Karpas-422 (cell line): Measurements from ENCODE around the gene BMPR2. TPM values are rescaled to one million over a fixed set of nuclear protein-coding genes. Genes with fewer than 3 reads are reported as not detected.
"Not testable (repeated sequence)": the region's sequence is repeated elsewhere in the genome, so short reads cannot be mapped to it uniquely, and the experiment has no call there.

ENCODE experiments used
- DNase-seq: peaks from one replicate; pipeline ENCODE4 v3.0.0-alpha.2; 2015
- H2AFZ ChIP-seq: fragments of 200-600 bp; sonication (generic); 2 replicates; pipeline ENCODE4 v1.6.1; 2014; ENCODE audit warnings: antibody characterized with exemption, low read length, mixed read lengths
- H3K27ac ChIP-seq: fragments of 200-600 bp; sonication (generic); 2 replicates; pipeline ENCODE4 v1.5.1; 2014; ENCODE audit warnings: mild to moderate bottlenecking, low read length, moderate library complexity
- H3K27me3 ChIP-seq: fragments of 200-600 bp; sonication (generic); 2 replicates; pipeline ENCODE4 v1.6.1; 2014; ENCODE audit warnings: low read length, mixed read lengths
- H3K36me3 ChIP-seq: fragments of 200-600 bp; sonication (generic); 2 replicates; pipeline ENCODE4 v1.6.1; 2014; ENCODE audit warnings: low read length, mixed read lengths; ENCODE audit not compliant: insufficient read depth
- H3K4me1 ChIP-seq: fragments of 200-600 bp; sonication (generic); 2 replicates; pipeline ENCODE4 v1.6.1; 2014; ENCODE audit warnings: mild to moderate bottlenecking, low read length, mixed read lengths
- H3K4me2 ChIP-seq: fragments of 200-600 bp; sonication (generic); 2 replicates; pipeline ENCODE4 v1.6.1; 2014; ENCODE audit warnings: low read length, low read depth, mild to moderate bottlenecking; ENCODE audit not compliant: poor library complexity, severe bottlenecking
- H3K4me3 ChIP-seq: fragments of 200-600 bp; sonication (generic); 2 replicates; pipeline ENCODE4 v1.5.1; 2014; ENCODE audit warnings: mild to moderate bottlenecking, antibody characterized with exemption, low read length, mixed read lengths
- H3K79me2 ChIP-seq: fragments of 200-600 bp; sonication (generic); 2 replicates; pipeline ENCODE4 v1.6.1; 2014; ENCODE audit warnings: mild to moderate bottlenecking, low read length, mixed read lengths
- H3K9ac ChIP-seq: fragments of 200-600 bp; sonication (generic); 2 replicates; pipeline ENCODE4 v1.6.0; 2014; ENCODE audit warnings: low read length
- H3K9me2 ChIP-seq: fragments of 200-600 bp; sonication (generic), shearing (Covaris generic); replicated peaks from 2 replicates; pipeline ENCODE4 v1.6.0; 2014; ENCODE audit warnings: mild to moderate bottlenecking, low read length, moderate library complexity; ENCODE audit not compliant: insufficient read depth
- H3K9me3 ChIP-seq: fragments of 300-700, 200-600 bp; sonication (generic); 2 replicates; pipeline ENCODE4 v1.6.1; 2014; ENCODE audit warnings: low read length, mixed read lengths
- H4K20me1 ChIP-seq: fragments of 200-600 bp; sonication (generic); 2 replicates; pipeline ENCODE4 v1.6.1; 2014; ENCODE audit warnings: mild to moderate bottlenecking, antibody characterized with exemption, low read length, low read depth; ENCODE audit not compliant: insufficient read depth
- total RNA-seq: library from RNA; depleted of rRNA; stranded (reverse); fragments of >200 nt; shearing (Covaris generic); gene quantifications from 2 replicates; pipeline ENCODE4 v1.2.3, GENCODE V29; 2014; ENCODE audit warnings: low replicate concordance

BMPR2 gene
- total RNA-seq, 1 experiment from 2014 or later, result 4.0 TPM

DNA sequence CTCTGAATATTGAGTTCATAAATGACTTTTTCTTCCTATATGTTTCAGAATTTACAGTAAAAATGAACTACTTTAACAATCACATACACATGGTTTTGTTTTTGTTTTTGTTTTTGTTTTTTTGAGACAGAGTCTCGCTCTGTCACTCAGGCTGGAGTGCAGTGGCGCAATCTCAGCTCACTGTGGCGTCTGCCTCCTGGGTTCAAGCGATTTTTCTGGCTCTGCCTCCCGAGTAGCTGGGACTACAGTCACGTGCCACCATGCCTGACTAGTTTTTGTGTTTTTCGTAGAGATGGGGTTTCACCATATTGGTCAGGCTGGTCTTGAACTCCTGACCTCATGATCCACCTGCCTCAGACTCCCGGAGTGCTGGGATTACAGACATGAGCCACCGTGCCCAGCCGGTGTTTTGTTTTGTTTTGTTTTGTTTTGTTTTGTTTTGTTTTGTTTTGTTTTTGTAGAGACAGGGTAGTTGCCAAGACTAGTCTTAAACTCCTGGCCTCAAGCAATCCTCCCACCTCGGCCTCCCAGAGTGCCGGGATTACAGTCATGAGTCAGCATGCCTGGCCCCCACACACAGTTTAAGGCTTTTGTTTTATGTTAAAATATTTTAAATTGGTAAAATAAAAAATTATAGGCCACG, 170.5 kb downstream of the BMPR2 start:
- H4K20me1 ChIP-seq, H3K4me1 ChIP-seq, DNase-seq, H3K9me3 ChIP-seq, H3K27me3 ChIP-seq, H3K79me2 ChIP-seq, H3K4me3 ChIP-seq, H3K4me2 ChIP-seq, H3K9ac ChIP-seq, H2AFZ ChIP-seq, H3K36me3 ChIP-seq, H3K9me2 ChIP-seq, H3K27ac ChIP-seq: not testable (repeated sequence)

- Histone ChIP-seq H3K9me3 (no peaks in the 10 kb centered on the region), H3K27me3 (no peaks in the 10 kb centered on the region)
Measured at GRCh38 chr2:202548240-202548639, 172.1 kb downstream of the BMPR2 start.

DNA sequence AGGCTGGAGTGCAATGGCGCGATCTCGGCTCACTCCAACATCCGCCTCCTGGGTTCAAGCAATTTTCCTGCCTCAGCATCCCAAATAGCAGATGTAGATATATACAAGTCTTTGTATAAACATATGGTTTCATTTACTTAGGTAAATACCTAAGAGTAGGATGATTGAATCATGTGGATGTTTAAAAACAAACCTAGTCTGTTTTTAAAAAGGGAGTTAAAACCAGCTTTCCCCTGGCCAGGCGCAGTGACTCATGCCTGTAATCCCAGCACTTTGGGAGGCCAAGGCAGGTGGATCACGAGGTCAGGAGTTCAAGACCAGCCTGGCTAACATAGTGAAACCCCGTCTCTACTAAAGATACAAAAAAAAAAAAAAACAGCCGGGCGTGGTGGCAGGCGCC, 174.9 kb downstream of the BMPR2 start:
- not testable (repeated sequence) for DNase-seq, H3K9ac ChIP-seq, H3K4me3 ChIP-seq, H3K79me2 ChIP-seq, H3K27ac ChIP-seq, H3K9me2 ChIP-seq, H2AFZ ChIP-seq, H3K36me3 ChIP-seq, H4K20me1 ChIP-seq, H3K4me2 ChIP-seq, H3K27me3 ChIP-seq, H3K9me3 ChIP-seq, H3K4me1 ChIP-seq

More at GRCh38 chr2:202548240-202548639, 172.1 kb downstream of the BMPR2 start:
- no peaks in the 10 kb centered on the region for H3K36me3 ChIP-seq
- DNase-seq, result no peak
- H3K79me2 ChIP-seq, result no peaks in the 10 kb centered on the region
- H3K9ac ChIP-seq, result no peak overlapping the region
- no peak overlapping the region for H3K4me2 ChIP-seq
- H2AFZ ChIP-seq, result no peak overlapping the region
- H3K9me2 ChIP-seq, result no peaks in the 10 kb centered on the region
- no peaks in the 10 kb centered on the region for H4K20me1 ChIP-seq
- H3K27ac ChIP-seq, result no peak overlapping the region
- H3K4me3 ChIP-seq, result no peak overlapping the region
- H3K4me1 ChIP-seq, result no peaks in the 10 kb centered on the region

DNA sequence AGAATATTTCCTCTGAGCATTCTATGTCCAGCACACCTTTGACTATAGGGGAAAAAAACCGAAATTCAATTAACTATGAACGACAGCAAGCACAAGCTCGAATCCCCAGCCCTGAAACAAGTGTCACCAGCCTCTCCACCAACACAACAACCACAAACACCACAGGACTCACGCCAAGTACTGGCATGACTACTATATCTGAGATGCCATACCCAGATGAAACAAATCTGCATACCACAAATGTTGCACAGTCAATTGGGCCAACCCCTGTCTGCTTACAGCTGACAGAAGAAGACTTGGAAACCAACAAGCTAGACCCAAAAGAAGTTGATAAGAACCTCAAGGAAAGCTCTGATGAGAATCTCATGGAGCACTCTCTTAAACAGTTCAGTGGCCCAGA, 179.2 kb downstream of the BMPR2 start:
- no peaks in the 10 kb centered on the region for H3K27me3 ChIP-seq
- H3K36me3 ChIP-seq, result no peaks in the 10 kb centered on the region
- H3K4me1 ChIP-seq, result no peaks in the 10 kb centered on the region
- no peaks in the 10 kb centered on the region for H4K20me1 ChIP-seq
- H3K4me2 ChIP-seq, result no peak overlapping the region
- no peaks in the 10 kb centered on the region for H3K9me2 ChIP-seq
- H3K4me3 ChIP-seq, result no peak overlapping the region
- H3K79me2 ChIP-seq, result no peaks in the 10 kb centered on the region
- no peak for DNase-seq
- no peaks in the 10 kb centered on the region for H3K9me3 ChIP-seq
- H2AFZ ChIP-seq, result no peak overlapping the region
- no peak overlapping the region for H3K9ac ChIP-seq
- H3K27ac ChIP-seq, result no peak overlapping the region

DNA sequence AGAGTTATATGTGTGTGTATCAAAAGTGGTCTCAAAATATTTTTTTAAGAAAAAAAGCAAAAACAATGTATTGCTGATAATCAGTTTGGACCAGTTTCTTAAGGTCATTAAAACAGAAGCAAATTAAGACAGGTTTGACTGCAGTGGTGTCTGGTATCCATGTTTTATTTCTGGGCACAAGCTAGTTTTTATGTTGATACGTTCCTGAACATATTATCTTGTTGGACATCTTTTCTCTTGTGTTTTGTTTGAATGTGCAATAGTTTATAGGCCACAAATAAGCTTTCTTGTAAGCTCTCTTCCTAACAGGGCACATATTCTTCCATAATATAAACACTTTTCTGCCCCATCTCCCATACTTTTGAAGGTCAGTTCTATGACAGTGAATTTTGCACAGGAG, 184.1 kb downstream of the BMPR2 start:
- no peak for DNase-seq
- H3K27ac ChIP-seq, result no peak overlapping the region
- no peak overlapping the region for H3K4me2 ChIP-seq
- no peaks in the 10 kb centered on the region for H3K9me2 ChIP-seq
- H3K36me3 ChIP-seq, result no peaks in the 10 kb centered on the region
- no peaks in the 10 kb centered on the region for H3K9me3 ChIP-seq
- no peaks in the 10 kb centered on the region for H4K20me1 ChIP-seq
- H3K79me2 ChIP-seq, result no peaks in the 10 kb centered on the region
- H3K9ac ChIP-seq, result no peak overlapping the region
- H3K4me3 ChIP-seq, result no peak overlapping the region
- no peaks in the 10 kb centered on the region for H3K27me3 ChIP-seq
- H3K4me1 ChIP-seq, result no peaks in the 10 kb centered on the region
- H2AFZ ChIP-seq, result no peak overlapping the region

DNA sequence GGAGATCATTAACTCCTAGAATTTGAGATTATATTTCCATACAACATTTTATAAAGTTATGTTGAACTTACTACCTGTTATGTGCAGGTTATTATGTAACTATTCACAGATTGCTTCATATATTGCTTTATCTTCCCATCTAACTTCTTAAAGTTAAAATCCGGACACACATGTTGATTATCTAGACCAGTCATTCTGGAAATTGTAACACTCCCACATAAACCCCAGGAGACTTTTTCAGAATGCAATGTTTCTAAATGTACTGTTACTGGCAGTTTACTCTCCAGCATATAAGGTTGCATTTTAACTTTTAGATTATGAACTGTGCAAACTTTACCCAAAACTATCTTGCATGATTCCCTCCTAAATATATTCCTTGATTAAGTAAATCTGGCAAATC, 188.1 kb downstream of the BMPR2 start:
- H3K4me1 ChIP-seq, result no peaks in the 10 kb centered on the region
- no peak overlapping the region for H3K4me2 ChIP-seq
- no peak overlapping the region for H3K4me3 ChIP-seq
- H3K27ac ChIP-seq, result no peak overlapping the region
- H2AFZ ChIP-seq, result no peak overlapping the region
- H3K9ac ChIP-seq, result no peak overlapping the region
- H3K9me2 ChIP-seq, result no peaks in the 10 kb centered on the region
- H3K36me3 ChIP-seq, result no peaks in the 10 kb centered on the region
- H3K9me3 ChIP-seq, result no peaks in the 10 kb centered on the region
- DNase-seq, result no peak
- H3K79me2 ChIP-seq, result no peaks in the 10 kb centered on the region
- no peaks in the 10 kb centered on the region for H4K20me1 ChIP-seq
- H3K27me3 ChIP-seq, result no peaks in the 10 kb centered on the region

DNA sequence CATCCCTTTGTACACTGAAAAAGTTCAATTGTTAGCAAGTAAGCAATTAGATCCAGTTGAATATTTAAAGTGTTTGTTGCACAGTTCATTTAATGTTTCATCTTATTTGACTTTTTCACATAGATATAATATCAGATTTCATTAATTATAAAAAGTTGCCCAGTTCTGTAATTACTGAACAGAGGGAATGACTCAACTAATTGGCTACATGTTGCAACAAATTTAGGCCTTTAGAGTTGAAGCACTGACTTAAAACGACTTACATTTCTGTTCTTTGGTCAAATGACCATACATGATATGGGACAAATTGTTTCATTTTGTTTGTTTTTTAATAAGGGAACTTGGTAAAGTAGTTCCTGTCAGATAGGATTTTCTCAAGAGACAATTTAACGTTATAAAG, 190.2 kb downstream of the BMPR2 start:
- no peak overlapping the region for H3K4me3 ChIP-seq
- no peaks in the 10 kb centered on the region for H3K36me3 ChIP-seq
- H2AFZ ChIP-seq, result no peak overlapping the region
- no peak overlapping the region for H3K9ac ChIP-seq
- no peaks in the 10 kb centered on the region for H3K4me1 ChIP-seq
- H3K79me2 ChIP-seq, result no peaks in the 10 kb centered on the region
- no peaks in the 10 kb centered on the region for H3K27me3 ChIP-seq
- H3K4me2 ChIP-seq, result no peak overlapping the region
- no peaks in the 10 kb centered on the region for H3K9me2 ChIP-seq
- H3K27ac ChIP-seq, result no peak overlapping the region
- no peaks in the 10 kb centered on the region for H4K20me1 ChIP-seq
- no peak for DNase-seq
- no peaks in the 10 kb centered on the region for H3K9me3 ChIP-seq

DNA sequence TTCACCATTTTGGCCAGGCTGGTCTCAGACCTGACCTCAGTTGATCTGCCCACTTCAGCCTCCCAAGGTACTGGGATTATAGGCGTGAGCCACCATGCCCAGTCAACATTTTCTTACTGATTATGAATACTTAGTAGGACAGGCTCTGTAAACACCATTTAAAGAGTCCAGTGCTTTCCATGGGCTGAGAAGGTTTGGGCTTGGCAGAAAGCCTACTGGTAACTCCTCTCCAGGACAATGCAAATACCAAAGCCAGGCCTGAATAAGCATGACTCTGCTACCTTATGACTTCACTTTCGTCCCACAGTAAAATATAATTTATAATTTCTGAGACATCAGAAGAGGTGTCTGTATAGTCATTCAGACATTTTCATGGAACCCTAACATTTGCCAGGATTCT, 198.4 kb downstream of the BMPR2 start:
- Histone ChIP-seq H3K9me3 (no peaks in the 10 kb centered on the region), H3K27ac (no peak overlapping the region), H3K4me2 (no peak overlapping the region), H3K27me3 (no peaks in the 10 kb centered on the region), H3K36me3 (no peaks in the 10 kb centered on the region), H3K4me3 (no peak overlapping the region), H3K9ac (no peak overlapping the region), H4K20me1 (no peaks in the 10 kb centered on the region), H3K4me1 (no peaks in the 10 kb centered on the region), H3K79me2 (no peaks in the 10 kb centered on the region), H3K9me2 (no peaks in the 10 kb centered on the region), H2AFZ (no peak overlapping the region)
- no peak for DNase-seq

DNA sequence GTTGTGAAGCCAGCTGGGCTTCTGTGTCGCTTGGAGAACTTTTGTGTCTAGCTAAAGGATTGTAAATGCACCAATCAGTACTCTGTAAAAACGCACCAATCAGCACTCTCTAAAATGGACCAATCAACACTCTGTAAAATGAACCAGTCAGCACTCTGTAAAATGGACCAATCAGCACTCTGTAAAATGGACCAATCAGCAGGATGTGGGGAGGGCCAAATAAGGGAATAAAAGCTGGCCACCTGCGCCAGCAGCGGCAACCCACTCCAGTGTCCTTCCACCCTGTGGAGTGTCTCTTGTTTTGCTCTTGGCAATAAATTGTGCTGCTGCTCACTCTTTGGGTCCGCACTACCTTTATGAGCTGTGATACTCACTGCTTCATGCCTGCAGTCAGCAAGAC, 199.1 kb downstream of the BMPR2 start:
- not testable (repeated sequence) for H3K4me3 ChIP-seq, H3K27ac ChIP-seq, H3K9me2 ChIP-seq, H3K27me3 ChIP-seq, DNase-seq, H2AFZ ChIP-seq, H3K36me3 ChIP-seq, H3K9me3 ChIP-seq, H3K79me2 ChIP-seq, H3K9ac ChIP-seq, H3K4me1 ChIP-seq, H4K20me1 ChIP-seq, H3K4me2 ChIP-seq
